Gastrocnemius medialis (tissue), 4 donors: Measurements from ENCODE around the gene ARHGAP33.

ENCODE experiments used
- POLR2A ChIP-seq, 2 donors: fragments of 450-650 bp; IDR thresholded peaks; one replicate each; pipeline ENCODE4 v1.6.1; 2017; ENCODE audit warnings: antibody characterized with exemption in 2 of 2, mild to moderate bottlenecking in 2 of 2, moderate library complexity in 2 of 2
- TF ChIP-seq, protein P1 (sequence below), 5 experiments: fragments of 450-650 bp in 3 of 5; fragments of 200-600 bp in 2 of 5; sonication (generic) in 2 of 5; IDR thresholded peaks in 4 of 5; conservative IDR thresholded peaks in 1 of 5; 1 replicate in 4 of 5; 2 replicates in 1 of 5; pipeline ENCODE4 v1.5.1; 2016 to 2019; ENCODE audit warnings: antibody characterized with exemption in 5 of 5, mild to moderate bottlenecking in 3 of 5, moderate library complexity in 3 of 5

DNA sequence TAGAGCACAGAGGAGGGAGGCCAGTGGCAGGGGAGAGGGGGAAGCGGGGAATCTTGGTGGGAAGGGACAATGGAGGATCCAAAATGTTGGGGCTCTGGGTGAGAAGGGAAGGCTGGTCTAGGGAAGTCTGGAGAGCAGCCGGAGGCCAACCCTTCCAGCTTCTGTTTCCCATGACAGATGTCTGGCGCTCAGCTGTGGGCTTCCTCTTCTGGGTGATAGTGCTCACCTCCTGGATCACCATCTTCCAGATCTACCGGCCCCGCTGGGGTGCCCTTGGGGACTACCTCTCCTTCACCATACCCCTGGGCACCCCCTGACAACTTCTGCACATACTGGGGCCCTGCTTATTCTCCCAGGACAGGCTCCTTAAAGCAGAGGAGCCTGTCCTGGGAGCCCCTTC lies 28.8 kb upstream of the ARHGAP33 start:
- TF ChIP-seq, protein P1, sequence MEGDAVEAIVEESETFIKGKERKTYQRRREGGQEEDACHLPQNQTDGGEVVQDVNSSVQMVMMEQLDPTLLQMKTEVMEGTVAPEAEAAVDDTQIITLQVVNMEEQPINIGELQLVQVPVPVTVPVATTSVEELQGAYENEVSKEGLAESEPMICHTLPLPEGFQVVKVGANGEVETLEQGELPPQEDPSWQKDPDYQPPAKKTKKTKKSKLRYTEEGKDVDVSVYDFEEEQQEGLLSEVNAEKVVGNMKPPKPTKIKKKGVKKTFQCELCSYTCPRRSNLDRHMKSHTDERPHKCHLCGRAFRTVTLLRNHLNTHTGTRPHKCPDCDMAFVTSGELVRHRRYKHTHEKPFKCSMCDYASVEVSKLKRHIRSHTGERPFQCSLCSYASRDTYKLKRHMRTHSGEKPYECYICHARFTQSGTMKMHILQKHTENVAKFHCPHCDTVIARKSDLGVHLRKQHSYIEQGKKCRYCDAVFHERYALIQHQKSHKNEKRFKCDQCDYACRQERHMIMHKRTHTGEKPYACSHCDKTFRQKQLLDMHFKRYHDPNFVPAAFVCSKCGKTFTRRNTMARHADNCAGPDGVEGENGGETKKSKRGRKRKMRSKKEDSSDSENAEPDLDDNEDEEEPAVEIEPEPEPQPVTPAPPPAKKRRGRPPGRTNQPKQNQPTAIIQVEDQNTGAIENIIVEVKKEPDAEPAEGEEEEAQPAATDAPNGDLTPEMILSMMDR (IDR thresholded peaks at IDR 0.05 in 4 of 5, conservative IDR thresholded peaks at IDR 0.05 in 1 of 5): no peak
- no peak for TF ChIP-seq POLR2A (IDR thresholded peaks at IDR 0.05)
